ENCODE measurements around the gene CENPC.
"Not testable (repeated sequence)": the region's sequence is repeated elsewhere in the genome, so short reads cannot be mapped to it uniquely, and the experiment has no call there.

The CENPC gene

DNA sequence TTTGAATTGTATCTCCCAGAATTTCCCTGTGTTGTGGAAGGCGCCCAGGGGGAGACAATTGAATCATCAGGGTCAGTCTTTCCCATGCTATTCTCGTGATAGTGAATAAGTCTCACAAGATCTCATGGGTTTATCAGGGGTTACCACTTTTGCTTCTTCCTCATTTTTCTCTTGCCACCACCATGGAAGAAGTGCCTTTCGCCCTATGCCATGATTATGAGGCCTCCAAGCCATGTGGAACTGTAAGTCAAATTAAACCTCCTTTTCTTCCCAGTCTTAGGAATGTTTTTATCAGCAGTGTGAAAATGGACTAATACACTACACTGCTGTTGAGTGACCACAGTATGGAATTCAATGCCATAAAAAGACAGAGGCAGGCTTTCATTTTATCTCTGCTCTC is 12.2 kb downstream of the CENPC start:
- Histone ChIP-seq H3K27me3 (ENCODE audit: control insufficient read depth in 5 of 5, insufficient read depth in 4 of 5, low read length in 5 of 5) (no peaks in the 10 kb centered on the region), H3K4me3 (ENCODE audit: low read depth in 1 of 5, low read length in 5 of 5) (no peak overlapping the region), H3K9ac (ENCODE audit: low read length in 5 of 5) (no peak overlapping the region), H3K9me3 (ENCODE audit: control insufficient read depth in 5 of 5, low read length in 5 of 5) (no peaks in the 10 kb centered on the region), H3K36me3 (ENCODE audit: control insufficient read depth in 5 of 5, insufficient read depth in 5 of 5, low read length in 5 of 5) (peaks cover 30 to 64% (median 52%) of the 10 kb centered on the region in 5 donors), H3K27ac (ENCODE audit: low read depth, low read length) (no peak overlapping the region), H3K4me1 (ENCODE audit: control insufficient read depth in 5 of 5, insufficient read depth in 5 of 5, low read length in 5 of 5) (no peaks in the 10 kb centered on the region)

DNA sequence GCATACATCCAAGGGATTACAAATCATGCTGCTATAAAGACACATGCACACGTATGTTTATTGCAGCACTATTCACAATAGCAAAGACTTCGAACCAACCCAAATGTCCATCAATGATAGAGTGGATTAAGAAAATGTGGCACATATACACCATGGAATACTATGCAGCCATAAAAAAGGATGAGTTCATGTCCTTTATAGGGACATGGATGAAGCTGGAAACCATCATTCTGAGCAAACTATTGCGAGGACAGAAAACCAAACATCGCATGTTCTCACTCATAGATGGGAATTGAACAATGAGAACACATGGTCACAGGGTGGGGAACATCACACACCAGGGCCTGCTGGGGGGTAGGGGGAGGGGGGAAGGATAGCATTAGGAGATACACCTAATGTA is 12.9 kb downstream of the CENPC start:
- H3K4me1 ChIP-seq (ENCODE audit: control insufficient read depth in 5 of 5, insufficient read depth in 5 of 5, low read length in 5 of 5); H3K9ac ChIP-seq (ENCODE audit: low read length in 5 of 5); H3K27me3 ChIP-seq (ENCODE audit: control insufficient read depth in 5 of 5, insufficient read depth in 4 of 5, low read length in 5 of 5): not testable (repeated sequence)

DNA sequence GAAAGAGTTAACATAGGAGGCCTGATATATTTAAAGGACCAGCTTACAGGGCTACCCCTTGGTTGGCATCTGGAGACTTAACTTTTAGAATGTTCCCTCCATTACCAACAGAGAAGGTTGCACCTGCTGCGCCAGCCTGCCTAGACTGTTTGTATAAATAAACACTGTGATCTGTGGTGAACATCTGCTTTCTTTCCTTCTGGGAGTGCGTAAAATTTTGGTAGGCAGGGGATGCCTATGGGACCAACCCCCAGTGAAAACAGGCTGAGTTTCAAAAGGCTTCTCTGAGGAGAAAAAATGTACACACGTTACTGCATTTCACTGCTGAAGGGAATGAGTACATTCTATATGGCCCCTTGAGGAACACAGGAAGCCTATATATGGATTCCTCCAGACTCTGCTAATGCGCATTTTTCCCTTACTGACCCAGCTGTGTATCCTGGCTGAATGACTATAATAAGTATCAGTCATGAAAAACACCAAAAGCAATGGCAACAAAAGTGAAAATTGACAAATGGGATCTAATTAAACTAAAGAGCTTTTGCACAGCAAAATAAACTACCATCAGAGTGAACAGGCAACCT is 13.8 kb downstream of the CENPC start:
- H3K9me3 ChIP-seq (ENCODE audit: control insufficient read depth in 5 of 5, low read length in 5 of 5), result no peaks in the 10 kb centered on the region

More for the DNA sequence above, 12.9 kb downstream of the CENPC start:
- H3K27ac ChIP-seq (ENCODE audit: low read depth, low read length); H3K4me3 ChIP-seq (ENCODE audit: low read depth in 1 of 5, low read length in 5 of 5); H3K9me3 ChIP-seq (ENCODE audit: control insufficient read depth in 5 of 5, low read length in 5 of 5): not testable (repeated sequence)
- H3K36me3 ChIP-seq (ENCODE audit: control insufficient read depth in 5 of 5, insufficient read depth in 5 of 5, low read length in 5 of 5), result peaks cover 27 to 64% (median 50%) of the 10 kb centered on the region in 5 donors

DNA sequence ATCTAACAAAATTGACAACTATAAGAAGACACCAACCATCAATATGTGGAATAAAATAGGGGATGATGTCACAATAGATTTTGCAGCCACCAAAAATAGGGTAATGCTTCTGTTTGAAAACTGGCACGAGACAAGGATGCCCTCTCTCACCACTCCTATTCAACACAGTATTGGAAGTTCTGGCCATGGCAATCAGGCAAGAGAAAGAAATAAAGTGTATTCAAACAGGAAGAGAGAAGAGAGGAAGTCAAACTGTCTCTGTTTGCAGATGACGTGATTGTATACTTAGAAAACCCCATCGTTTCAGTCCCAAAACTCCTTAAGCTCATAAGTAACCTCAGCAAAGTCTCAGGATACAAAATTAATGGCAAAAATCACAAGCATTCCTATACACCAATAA is 21.2 kb downstream of the CENPC start:
- not testable (repeated sequence) for H3K9me3 ChIP-seq (ENCODE audit: control insufficient read depth in 5 of 5, low read length in 5 of 5); H3K9ac ChIP-seq (ENCODE audit: low read length in 5 of 5); H3K27me3 ChIP-seq (ENCODE audit: control insufficient read depth in 5 of 5, insufficient read depth in 4 of 5, low read length in 5 of 5); H3K27ac ChIP-seq (ENCODE audit: low read depth, low read length); H3K4me3 ChIP-seq (ENCODE audit: low read depth in 1 of 5, low read length in 5 of 5); H3K4me1 ChIP-seq (ENCODE audit: control insufficient read depth in 5 of 5, insufficient read depth in 5 of 5, low read length in 5 of 5)
- H3K36me3 ChIP-seq (ENCODE audit: control insufficient read depth in 5 of 5, insufficient read depth in 5 of 5, low read length in 5 of 5), result peaks cover 16 to 25% (median 17%) of the 10 kb centered on the region in 5 donors

More for the DNA sequence above, 13.8 kb downstream of the CENPC start:
- Histone ChIP-seq H3K4me3 (ENCODE audit: low read depth in 1 of 5, low read length in 5 of 5) (no peak overlapping the region), H3K27ac (ENCODE audit: low read depth, low read length) (no peak overlapping the region), H3K36me3 (ENCODE audit: control insufficient read depth in 5 of 5, insufficient read depth in 5 of 5, low read length in 5 of 5) (peaks cover 27 to 61% (median 43%) of the 10 kb centered on the region in 5 donors), H3K27me3 (ENCODE audit: control insufficient read depth in 5 of 5, insufficient read depth in 4 of 5, low read length in 5 of 5) (no peaks in the 10 kb centered on the region), H3K4me1 (ENCODE audit: control insufficient read depth in 5 of 5, insufficient read depth in 5 of 5, low read length in 5 of 5) (no peaks in the 10 kb centered on the region), H3K9ac (ENCODE audit: low read length in 5 of 5) (no peak overlapping the region)

DNA sequence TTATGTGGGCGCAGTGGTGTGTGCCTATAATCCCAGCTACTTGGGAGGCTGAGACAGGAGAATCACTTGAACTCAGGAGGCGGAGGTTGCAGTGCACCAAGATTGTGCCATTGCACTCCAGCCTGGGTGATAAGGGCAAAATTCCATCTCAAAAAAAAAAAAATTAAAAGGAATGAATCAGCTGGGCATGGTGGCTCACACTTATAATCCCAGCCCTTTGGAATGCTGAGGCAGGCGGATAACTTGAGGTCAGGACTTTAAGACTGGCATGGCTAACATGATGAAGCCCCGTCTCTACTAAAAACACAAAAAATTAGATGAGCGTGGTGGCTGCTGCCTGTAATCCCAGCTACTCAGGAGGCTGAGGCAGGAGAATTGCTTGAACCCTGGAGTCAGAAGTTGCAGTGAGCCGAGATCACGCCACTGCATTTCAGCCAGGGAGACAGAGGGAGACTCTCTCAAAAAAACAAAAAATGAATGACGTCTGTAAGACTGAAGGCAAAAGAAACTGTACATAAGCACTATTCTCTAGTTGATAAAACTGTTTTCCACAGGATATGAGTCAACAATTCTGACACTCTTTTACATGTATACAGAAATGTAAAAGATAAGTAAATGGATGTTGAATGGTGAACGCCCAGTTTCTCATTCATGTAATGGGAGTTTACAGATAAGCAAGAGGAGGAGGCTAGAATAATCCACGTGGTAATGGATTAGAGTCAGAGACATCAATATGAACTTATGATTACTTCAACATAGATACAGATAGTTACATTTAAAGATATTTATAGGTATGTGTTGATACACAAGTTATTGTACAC is 22.2 kb downstream of the CENPC start:
- H3K27ac ChIP-seq (ENCODE audit: low read depth, low read length), result no peak overlapping the region
- H3K36me3 ChIP-seq (ENCODE audit: control insufficient read depth in 5 of 5, insufficient read depth in 5 of 5, low read length in 5 of 5), result peaks cover 10 to 26% (median 14%) of the 10 kb centered on the region in 5 donors
- no peak overlapping the region for H3K4me3 ChIP-seq (ENCODE audit: low read depth in 1 of 5, low read length in 5 of 5)
- no peaks in the 10 kb centered on the region for H3K9me3 ChIP-seq (ENCODE audit: control insufficient read depth in 5 of 5, low read length in 5 of 5)
- no peaks in the 10 kb centered on the region for H3K27me3 ChIP-seq (ENCODE audit: control insufficient read depth in 5 of 5, insufficient read depth in 4 of 5, low read length in 5 of 5)
- H3K9ac ChIP-seq (ENCODE audit: low read length in 5 of 5), result no peak overlapping the region
- H3K4me1 ChIP-seq (ENCODE audit: control insufficient read depth in 5 of 5, insufficient read depth in 5 of 5, low read length in 5 of 5), result no peaks in the 10 kb centered on the region

DNA sequence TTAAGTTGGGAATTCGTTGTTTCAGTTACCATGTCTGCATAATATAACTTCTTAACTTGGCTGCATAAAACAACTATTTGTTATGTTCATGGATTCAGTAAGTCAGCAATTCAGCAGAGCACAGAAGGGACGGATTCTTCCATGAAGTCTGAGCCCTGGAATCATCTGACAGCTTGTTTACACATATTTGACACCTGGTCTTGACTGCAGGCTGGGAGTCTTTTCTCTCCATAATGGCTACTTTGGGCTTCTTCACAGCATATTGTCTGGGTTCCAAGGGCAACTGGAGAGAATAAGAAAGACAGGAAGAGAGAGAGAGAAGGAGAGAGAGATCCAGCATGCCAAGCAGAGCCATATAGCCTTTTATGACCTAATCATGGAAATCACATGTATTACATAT is 23.1 kb downstream of the CENPC start:
- no peak overlapping the region for H3K9ac ChIP-seq (ENCODE audit: low read length in 5 of 5)
- no peaks in the 10 kb centered on the region for H3K4me1 ChIP-seq (ENCODE audit: control insufficient read depth in 5 of 5, insufficient read depth in 5 of 5, low read length in 5 of 5)

DNA sequence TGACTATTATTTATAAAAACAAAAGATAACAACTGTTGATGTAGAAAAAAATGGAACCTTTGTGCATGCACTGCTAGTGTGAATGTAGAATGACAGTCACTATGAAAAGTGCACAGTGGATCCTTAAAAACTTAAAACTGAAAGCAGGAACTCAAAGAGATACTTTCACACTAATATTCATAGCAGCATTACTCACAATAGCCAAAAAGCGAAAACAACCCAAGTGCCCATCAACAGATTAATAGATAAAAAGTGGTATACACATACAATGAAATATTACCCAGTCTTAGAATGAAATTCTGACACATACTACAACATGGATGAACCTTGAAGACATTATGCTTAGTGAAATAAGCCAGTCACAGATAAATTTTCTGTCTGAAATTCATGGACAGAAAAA is 23.8 kb downstream of the CENPC start:
- no peak overlapping the region for H3K4me3 ChIP-seq (ENCODE audit: low read depth in 1 of 5, low read length in 5 of 5)

More for the DNA sequence above, 23.1 kb downstream of the CENPC start:
- no peaks in the 10 kb centered on the region for H3K9me3 ChIP-seq (ENCODE audit: control insufficient read depth in 5 of 5, low read length in 5 of 5)
- no peaks in the 10 kb centered on the region for H3K27me3 ChIP-seq (ENCODE audit: control insufficient read depth in 5 of 5, insufficient read depth in 4 of 5, low read length in 5 of 5)
- H3K4me3 ChIP-seq (ENCODE audit: low read depth in 1 of 5, low read length in 5 of 5), result no peak overlapping the region
- peaks cover 10 to 30% (median 18%) of the 10 kb centered on the region in 5 donors for H3K36me3 ChIP-seq (ENCODE audit: control insufficient read depth in 5 of 5, insufficient read depth in 5 of 5, low read length in 5 of 5)
- H3K27ac ChIP-seq (ENCODE audit: low read depth, low read length), result no peak overlapping the region

DNA sequence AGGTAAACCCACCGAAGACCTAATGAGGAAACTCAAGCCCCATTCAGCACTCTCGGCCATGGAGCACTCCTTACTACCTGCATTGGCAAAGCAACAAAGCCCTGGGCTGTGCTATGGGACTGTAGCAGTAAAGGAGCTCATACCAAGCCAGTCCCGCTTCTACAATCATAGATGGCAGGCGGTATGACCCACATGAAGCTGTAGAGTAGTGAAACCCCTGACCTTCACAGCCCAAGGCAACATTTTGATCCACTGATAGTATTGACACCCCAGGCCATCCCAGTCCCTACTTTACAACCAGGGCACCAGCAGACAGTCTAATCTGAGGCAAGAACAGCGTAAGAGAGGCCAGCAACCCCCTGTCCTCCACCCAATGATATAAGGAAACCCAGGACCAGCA is 25.2 kb downstream of the CENPC start:
- Histone ChIP-seq H3K27me3 (ENCODE audit: control insufficient read depth in 5 of 5, insufficient read depth in 4 of 5, low read length in 5 of 5) (no peaks in the 10 kb centered on the region), H3K9me3 (ENCODE audit: control insufficient read depth in 5 of 5, low read length in 5 of 5) (no peaks in the 10 kb centered on the region), H3K4me3 (ENCODE audit: low read depth in 1 of 5, low read length in 5 of 5) (no peak overlapping the region), H3K27ac (ENCODE audit: low read depth, low read length) (no peak overlapping the region), H3K36me3 (ENCODE audit: control insufficient read depth in 5 of 5, insufficient read depth in 5 of 5, low read length in 5 of 5) (peaks cover 10 to 44% (median 21%) of the 10 kb centered on the region in 5 donors), H3K9ac (ENCODE audit: low read length in 5 of 5) (no peak overlapping the region), H3K4me1 (ENCODE audit: control insufficient read depth in 5 of 5, insufficient read depth in 5 of 5, low read length in 5 of 5) (no peaks in the 10 kb centered on the region)

More for the DNA sequence above, 23.8 kb downstream of the CENPC start:
- Histone ChIP-seq H3K27ac (ENCODE audit: low read depth, low read length) (no peak overlapping the region), H3K27me3 (ENCODE audit: control insufficient read depth in 5 of 5, insufficient read depth in 4 of 5, low read length in 5 of 5) (no peaks in the 10 kb centered on the region), H3K4me1 (ENCODE audit: control insufficient read depth in 5 of 5, insufficient read depth in 5 of 5, low read length in 5 of 5) (no peaks in the 10 kb centered on the region), H3K36me3 (ENCODE audit: control insufficient read depth in 5 of 5, insufficient read depth in 5 of 5, low read length in 5 of 5) (peaks cover 10 to 35% (median 21%) of the 10 kb centered on the region in 5 donors), H3K9ac (ENCODE audit: low read length in 5 of 5) (no peak overlapping the region), H3K9me3 (ENCODE audit: control insufficient read depth in 5 of 5, low read length in 5 of 5) (no peaks in the 10 kb centered on the region)

DNA sequence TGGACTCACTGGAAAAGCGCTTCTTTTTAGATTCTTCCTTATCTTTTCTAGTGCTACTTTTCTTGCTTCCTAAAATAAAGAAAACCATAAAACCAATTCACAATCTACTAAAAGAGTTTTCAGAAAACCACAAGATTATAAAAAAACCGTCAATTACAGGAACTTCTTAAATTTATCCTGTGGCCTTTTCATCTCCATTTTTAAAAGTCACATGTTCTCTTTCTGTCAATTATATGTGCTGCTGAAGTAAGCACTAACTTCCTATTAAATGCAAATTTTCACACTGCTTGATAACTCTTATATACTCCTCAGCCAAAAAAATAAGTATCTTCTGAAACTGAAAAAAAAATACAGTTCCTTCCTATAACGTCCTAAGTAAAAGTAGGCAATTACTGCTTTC is 32.8 kb downstream of the CENPC start:
- no peaks in the 10 kb centered on the region for H3K27me3 ChIP-seq (ENCODE audit: control insufficient read depth in 5 of 5, insufficient read depth in 4 of 5, low read length in 5 of 5)
- H3K27ac ChIP-seq (ENCODE audit: low read depth, low read length), result no peak overlapping the region
- H3K9me3 ChIP-seq (ENCODE audit: control insufficient read depth in 5 of 5, low read length in 5 of 5), result no peaks in the 10 kb centered on the region
- no peaks in the 10 kb centered on the region for H3K4me1 ChIP-seq (ENCODE audit: control insufficient read depth in 5 of 5, insufficient read depth in 5 of 5, low read length in 5 of 5)
- H3K4me3 ChIP-seq (ENCODE audit: low read depth in 1 of 5, low read length in 5 of 5), result no peak overlapping the region
- H3K9ac ChIP-seq (ENCODE audit: low read length in 5 of 5), result no peak overlapping the region
- peaks cover 28 to 68% (median 49%) of the 10 kb centered on the region in 5 donors for H3K36me3 ChIP-seq (ENCODE audit: control insufficient read depth in 5 of 5, insufficient read depth in 5 of 5, low read length in 5 of 5)

DNA sequence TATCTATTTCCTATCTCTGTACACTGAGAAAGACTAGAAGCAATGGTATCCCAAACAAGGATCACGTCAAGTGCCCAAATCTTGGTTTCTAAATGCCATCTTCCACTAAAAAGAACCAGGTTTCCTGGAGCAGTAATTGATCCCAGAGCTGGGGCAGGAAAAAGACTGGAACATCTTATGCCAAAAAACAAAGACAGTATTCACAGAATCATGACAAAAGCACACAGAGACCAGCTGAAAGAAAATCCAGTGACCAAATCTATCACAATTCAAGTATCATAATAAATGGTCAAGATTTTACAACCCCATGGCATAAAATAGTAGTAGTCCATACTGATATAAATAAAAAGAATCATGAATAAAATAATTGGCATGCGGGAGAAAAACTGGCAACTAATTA is 44.9 kb downstream of the CENPC start:
- peaks cover 7 to 33% (median 25%) of the 10 kb centered on the region in 5 donors for H3K36me3 ChIP-seq (ENCODE audit: control insufficient read depth in 5 of 5, insufficient read depth in 5 of 5, low read length in 5 of 5)
- H3K27ac ChIP-seq (ENCODE audit: low read depth, low read length), result no peak overlapping the region
- no peaks in the 10 kb centered on the region for H3K27me3 ChIP-seq (ENCODE audit: control insufficient read depth in 5 of 5, insufficient read depth in 4 of 5, low read length in 5 of 5)
- no peaks in the 10 kb centered on the region for H3K4me1 ChIP-seq (ENCODE audit: control insufficient read depth in 5 of 5, insufficient read depth in 5 of 5, low read length in 5 of 5)
- H3K9me3 ChIP-seq (ENCODE audit: control insufficient read depth in 5 of 5, low read length in 5 of 5), result no peaks in the 10 kb centered on the region
- no peak overlapping the region for H3K9ac ChIP-seq (ENCODE audit: low read length in 5 of 5)
- H3K4me3 ChIP-seq (ENCODE audit: low read depth in 1 of 5, low read length in 5 of 5), result no peak overlapping the region

All from subcutaneous abdominal adipose tissue (tissue), 5 donors.